Smooth muscle cell (in vitro differentiated cells): ENCODE measurements around the gene STIMATE. TPM values are rescaled to one million over a fixed set of nuclear protein-coding genes. Genes with fewer than 3 reads are reported as not detected.

ENCODE experiments used
- DNase-seq: peaks from one replicate; lab custom pipeline; 2025; ENCODE audit not compliant: unreplicated experiment; lab: John Stamatoyannopoulos, UW
- H2AFZ ChIP-seq: fragments of 200-600 bp; sonication (generic); 2 replicates; pipeline ENCODE4 v1.6.0; 2016; ENCODE audit warnings: antibody characterized with exemption, low read depth, mild to moderate bottlenecking
- H3F3A ChIP-seq: fragments of 200-600 bp; sonication (generic); 2 replicates; pipeline ENCODE4 v1.6.0; 2017; ENCODE audit warnings: antibody characterized with exemption, low read depth
- H3K27ac ChIP-seq: fragments of 200-600 bp; sonication (generic); 2 replicates; pipeline ENCODE4 v1.5.1; 2016; ENCODE audit warnings: low read depth, mild to moderate bottlenecking
- H3K27me3 ChIP-seq: fragments of 200-600 bp; sonication (generic); 2 replicates; pipeline ENCODE4 v1.6.1; 2016; ENCODE audit warnings: low read depth, mild to moderate bottlenecking
- H3K36me3 ChIP-seq: fragments of 200-600 bp; sonication (generic); 2 replicates; pipeline ENCODE4 v1.5.1; 2016; ENCODE audit warnings: low read depth
- H3K4me1 ChIP-seq: fragments of 200-600 bp; sonication (generic); 2 replicates; pipeline ENCODE4 v1.5.1; 2016; ENCODE audit warnings: low read depth
- H3K4me2 ChIP-seq: fragments of 200-600 bp; sonication (generic); 2 replicates; pipeline ENCODE4 v1.6.0; 2016; ENCODE audit warnings: mild to moderate bottlenecking
- H3K4me3 ChIP-seq: fragments of 200-600 bp; sonication (generic); 2 replicates; pipeline ENCODE4 v1.5.1; 2016; ENCODE audit warnings: mild to moderate bottlenecking
- H3K79me2 ChIP-seq: fragments of 200-600 bp; sonication (generic); 2 replicates; pipeline ENCODE4 v1.6.0; 2016; ENCODE audit warnings: low read depth, mild to moderate bottlenecking
- H3K9ac ChIP-seq: fragments of 200-600 bp; sonication (generic); 2 replicates; pipeline ENCODE4 v1.6.0; 2016; ENCODE audit warnings: low read depth
- H3K9me3 ChIP-seq: fragments of 200-600 bp; sonication (generic); replicated peaks from 2 replicates; pipeline ENCODE4 v1.5.1; 2016; ENCODE audit warnings: low read depth
- H4K20me1 ChIP-seq: fragments of 200-600 bp; sonication (generic); 2 replicates; pipeline ENCODE4 v1.6.0; 2016; ENCODE audit warnings: low read depth
- CTCF ChIP-seq: fragments of 200-600 bp; sonication (generic); IDR thresholded peaks from 2 replicates; pipeline ENCODE4 v1.5.1; 2017; ENCODE audit warnings: borderline replicate concordance, mild to moderate bottlenecking, antibody characterized with exemption; ENCODE audit not compliant: insufficient read depth, poor library complexity, severe bottlenecking
- WGBS: methylation state at CpG from one replicate; pipeline ENCODE4 v1.1.7; 2016; ENCODE audit warnings: low lambda C conversion rate; 5-methylcytosine and 5-hydroxymethylcytosine counted together
- polyA plus RNA-seq: library from polyadenylated mRNA; unstranded; fragments of >200 nt; fragmentation: Nextera tagmentation; extraction: Ambion mirVana; gene quantifications from 2 replicates; pipeline ENCODE4 v1.2.1, GENCODE V29; 2016
- total RNA-seq: library from RNA; depleted of rRNA; stranded (reverse); fragments of >200 nt; gene quantifications from 2 replicates; pipeline ENCODE4 v1.2.3, GENCODE V29; 2014

The STIMATE gene
- total and polyA plus RNA-seq, 2 experiments from 2014 or later: 12.8 to 18.1 TPM

DNA sequence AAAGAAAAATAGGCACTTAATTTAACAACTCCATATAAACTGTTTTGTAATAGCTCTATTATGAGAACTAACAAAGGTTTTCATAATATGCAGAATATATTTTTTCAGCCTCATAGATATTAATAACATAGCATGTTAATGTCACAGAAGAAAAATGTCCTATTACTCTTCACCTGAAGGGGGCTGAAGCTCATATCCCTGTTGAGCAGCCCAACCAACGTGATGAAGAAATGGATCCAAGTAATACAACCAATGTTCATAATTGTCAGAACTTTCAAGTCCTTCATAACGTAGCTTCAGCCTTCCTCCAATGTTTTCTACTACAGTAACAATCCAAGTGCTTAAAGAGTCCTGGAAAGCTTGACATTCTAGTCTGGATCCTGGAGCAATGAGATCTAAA, 34.5 kb upstream of the STIMATE start:
- no peak overlapping the region for H3K9ac ChIP-seq
- H4K20me1 ChIP-seq: no peaks in the 10 kb centered on the region
- no peaks in the 10 kb centered on the region for H3K36me3 ChIP-seq
- TF ChIP-seq CTCF: no peak
- no peaks in the 10 kb centered on the region for H3K27me3 ChIP-seq
- no peaks in the 10 kb centered on the region for H3K9me3 ChIP-seq
- no peak overlapping the region for H3K4me3 ChIP-seq
- no peaks in the 10 kb centered on the region for H3K79me2 ChIP-seq
- H2AFZ ChIP-seq: no peak overlapping the region
- H3K4me2 ChIP-seq: no peak overlapping the region
- H3F3A ChIP-seq: peaks cover 4% of the 10 kb centered on the region
- no peaks in the 10 kb centered on the region for H3K4me1 ChIP-seq
- DNase-seq: no peak
- WGBS: 83% methylated on average over 2 of the region's 2 CpGs
- H3K27ac ChIP-seq: no peak overlapping the region

DNA sequence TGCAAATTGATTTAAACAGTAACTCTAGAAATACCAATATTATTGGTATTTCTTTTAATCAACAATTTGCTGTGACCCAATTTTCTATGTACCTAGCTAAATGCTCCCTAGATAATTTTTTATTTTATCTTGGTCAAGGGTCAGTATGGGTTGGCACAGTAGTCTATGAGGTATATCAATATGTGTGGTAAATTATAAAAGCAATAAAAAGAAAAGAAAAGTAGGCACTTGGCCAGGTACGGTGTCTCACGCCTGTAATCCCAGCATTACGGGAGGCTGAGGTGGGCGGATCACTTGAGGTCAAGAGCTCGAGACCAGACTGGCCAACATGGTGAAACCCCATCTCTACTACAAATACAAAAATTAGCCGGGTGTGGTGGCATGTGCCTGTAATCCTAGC, 34.0 kb upstream of the STIMATE start:
- DNase-seq: no peak
- Histone ChIP-seq H3K9ac (no peak overlapping the region), H3K27ac (no peak overlapping the region), H3K4me1 (no peaks in the 10 kb centered on the region), H4K20me1 (no peaks in the 10 kb centered on the region), H3K27me3 (no peaks in the 10 kb centered on the region), H3K4me3 (no peak overlapping the region), H3K36me3 (no peaks in the 10 kb centered on the region), H3F3A (peaks cover 4% of the 10 kb centered on the region), H2AFZ (no peak overlapping the region), H3K9me3 (no peaks in the 10 kb centered on the region), H3K79me2 (no peaks in the 10 kb centered on the region), H3K4me2 (no peak overlapping the region)
- TF ChIP-seq CTCF: no peak
- WGBS: 81% methylated on average over 6 of the region's 6 CpGs

DNA sequence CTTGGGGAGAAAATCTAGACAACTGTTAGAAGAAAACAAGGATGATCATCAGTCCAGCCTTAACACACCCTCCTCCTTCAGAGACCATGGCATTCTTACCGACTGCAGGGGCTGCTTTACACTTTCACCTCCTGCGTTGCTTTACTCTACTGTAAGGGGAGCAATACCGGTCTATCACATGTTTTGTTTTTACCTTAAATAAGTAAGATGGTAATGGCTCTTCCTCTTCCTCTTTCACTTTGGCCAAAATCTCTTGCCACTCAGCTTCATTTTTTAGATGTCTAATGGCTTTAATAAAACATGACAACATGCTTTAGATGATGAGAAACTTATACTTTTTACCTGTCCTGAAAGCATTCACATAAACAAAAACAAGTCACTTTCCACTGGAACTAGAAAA, 33.4 kb upstream of the STIMATE start:
- WGBS: 92% methylated on average over 3 of the region's 3 CpGs

More for the DNA sequence above, 33.4 kb upstream of the STIMATE start:
- DNase-seq: no peak
- H3K9me3 ChIP-seq: no peaks in the 10 kb centered on the region
- H2AFZ ChIP-seq: no peak overlapping the region
- H3K27ac ChIP-seq: no peak overlapping the region
- no peaks in the 10 kb centered on the region for H3K27me3 ChIP-seq
- H3K4me2 ChIP-seq: no peak overlapping the region
- no peaks in the 10 kb centered on the region for H4K20me1 ChIP-seq
- no peaks in the 10 kb centered on the region for H3K4me1 ChIP-seq
- H3K79me2 ChIP-seq: no peaks in the 10 kb centered on the region
- H3K36me3 ChIP-seq: no peaks in the 10 kb centered on the region
- H3F3A ChIP-seq: peaks cover 4% of the 10 kb centered on the region
- no peak for TF ChIP-seq CTCF
- H3K4me3 ChIP-seq: no peak overlapping the region
- H3K9ac ChIP-seq: no peak overlapping the region
